Stimulated activated CD4-positive, alpha-beta T cell treated with anti-CD3 and anti-CD28 coated beads, TNF-alpha, amount 100 ng/mL, for 24 hours (primary cell): ENCODE measurements around the gene APBB1IP.

Experiments used
- DNase-seq, 3 experiments: peaks; one replicate each; pipeline ENCODE4 v3.0.0-alpha.2; 2020; ENCODE audit warnings: low read depth in 3 of 3

The APBB1IP gene

DNA sequence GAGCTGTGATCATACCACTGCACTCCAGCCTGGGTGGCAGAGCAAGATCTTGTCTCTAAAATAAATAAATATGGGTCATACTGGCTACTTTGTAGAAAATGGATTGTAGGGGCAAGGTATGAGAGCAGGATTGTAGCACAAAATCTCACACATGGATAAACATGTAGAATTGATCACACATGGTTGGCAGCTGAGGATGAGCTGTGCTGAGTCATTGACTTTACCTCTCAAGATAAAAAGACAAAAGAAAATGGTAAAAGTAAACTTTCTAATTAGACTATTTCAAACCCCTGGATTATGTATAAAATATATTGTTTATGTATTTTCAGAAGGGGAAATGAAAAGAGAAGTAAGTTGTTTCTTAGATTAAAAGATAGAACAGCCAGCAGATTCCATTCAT is 69.3 kb downstream of the APBB1IP start:
- no peak for DNase-seq

- DNase-seq = no peak
Measured at GRCh38 chr10:26508016-26508415, 69.9 kb downstream of the APBB1IP start.

DNA sequence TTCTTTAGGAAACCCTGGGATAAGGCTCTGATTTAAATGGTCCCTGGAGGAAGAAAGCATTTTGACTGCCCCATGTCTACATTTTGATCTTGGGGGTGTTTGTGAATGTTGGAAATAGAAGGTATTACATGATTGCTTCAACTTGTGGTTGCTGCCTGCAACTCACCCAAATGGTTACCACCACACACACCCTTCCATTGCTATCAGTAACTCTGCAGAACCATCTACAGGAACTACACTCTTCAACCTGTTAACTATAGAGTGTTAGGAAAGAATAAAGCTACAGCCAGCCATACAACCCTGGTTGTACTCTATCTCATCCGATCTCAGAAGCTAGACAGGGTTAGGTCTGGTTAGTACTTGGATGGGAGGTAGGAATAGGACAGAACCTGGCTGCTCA is 71.2 kb downstream of the APBB1IP start:
- no peak for DNase-seq

GRCh38 chr10:26513101-26513500 is 75.0 kb downstream of the APBB1IP start:
- no peak for DNase-seq

GRCh38 chr10:26516540-26517101 is 78.5 kb downstream of the APBB1IP start:
- DNase-seq = no peak

DNA sequence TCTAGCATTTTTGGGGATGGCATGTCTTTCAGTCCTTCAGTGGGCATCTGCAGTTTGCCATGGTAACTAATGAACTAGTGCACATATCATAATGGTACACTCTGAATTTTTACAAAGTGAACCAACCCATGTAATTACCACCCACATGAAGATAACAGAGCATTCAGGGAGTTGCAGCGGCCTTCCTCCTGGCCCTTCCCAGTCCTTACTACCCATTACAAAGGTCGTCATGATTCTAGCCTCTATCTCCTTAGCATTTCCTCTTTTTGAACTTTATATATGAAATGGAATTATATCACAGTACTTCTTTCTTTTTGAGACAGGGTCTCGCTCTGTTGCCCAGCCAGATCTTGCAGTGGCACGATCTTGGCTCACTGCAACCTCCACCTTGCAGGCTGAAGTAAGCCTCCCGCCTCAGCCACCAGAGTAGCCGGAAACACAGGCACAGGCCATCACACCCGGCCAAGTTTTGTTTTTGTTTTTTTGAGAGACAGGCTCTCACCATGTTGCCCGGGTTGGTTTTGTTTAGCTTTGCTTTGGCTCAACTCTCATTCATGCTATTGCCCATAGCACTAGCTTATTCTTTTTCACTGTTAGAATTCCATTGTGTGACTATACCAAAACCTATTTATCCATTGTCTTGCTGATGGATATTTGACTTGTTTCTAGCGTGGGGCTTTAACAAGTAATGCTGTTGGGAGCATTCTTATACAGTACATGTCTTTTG is 79.2 kb downstream of the APBB1IP start:
- no peak for DNase-seq

DNA sequence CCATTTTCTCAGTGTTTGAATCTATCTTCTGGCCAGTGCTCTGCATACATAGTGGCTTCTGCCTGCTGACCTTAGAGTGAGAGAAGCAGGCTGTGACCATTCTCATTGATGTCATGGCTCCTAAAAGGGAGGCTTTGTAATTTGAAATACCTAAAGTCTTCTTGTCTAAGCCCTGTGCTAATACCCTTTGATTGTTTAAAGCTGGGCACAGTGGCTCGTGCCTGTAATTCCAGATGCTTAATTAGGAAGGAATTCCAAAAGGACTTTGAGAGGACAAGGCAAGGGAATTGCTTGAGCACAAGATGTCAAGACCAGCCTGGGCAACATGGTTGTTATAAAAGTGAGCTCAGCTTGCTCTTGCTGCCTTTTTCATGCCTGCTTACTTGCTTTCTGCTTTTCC is 81.7 kb downstream of the APBB1IP start:
- no peak for DNase-seq

GRCh38 chr10:26520575-26520974 is 82.4 kb downstream of the APBB1IP start:
- no peak for DNase-seq

- DNase-seq = no peak
Measured at GRCh38 chr10:26524161-26524896, 86.2 kb downstream of the APBB1IP start.

DNA sequence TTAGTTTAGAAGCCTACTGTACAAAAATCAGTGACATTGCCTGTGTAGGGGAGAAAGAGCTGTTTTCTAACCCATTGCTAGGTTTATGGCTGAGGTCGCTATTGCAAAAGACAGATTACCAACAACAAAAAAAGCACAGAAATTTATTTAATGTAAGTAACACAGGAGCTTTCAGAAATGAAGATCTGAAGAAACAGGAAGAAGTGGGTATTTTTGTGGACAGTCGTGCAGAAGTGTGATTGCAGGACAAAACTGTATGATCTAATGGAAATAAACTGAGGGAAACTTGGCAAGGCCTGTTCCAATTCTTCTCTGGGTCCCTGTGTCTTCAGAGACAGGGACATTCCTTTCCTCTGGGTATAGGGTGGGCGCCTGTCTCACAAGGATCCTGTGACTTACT is 87.4 kb downstream of the APBB1IP start:
- DNase-seq = no peak

DNA sequence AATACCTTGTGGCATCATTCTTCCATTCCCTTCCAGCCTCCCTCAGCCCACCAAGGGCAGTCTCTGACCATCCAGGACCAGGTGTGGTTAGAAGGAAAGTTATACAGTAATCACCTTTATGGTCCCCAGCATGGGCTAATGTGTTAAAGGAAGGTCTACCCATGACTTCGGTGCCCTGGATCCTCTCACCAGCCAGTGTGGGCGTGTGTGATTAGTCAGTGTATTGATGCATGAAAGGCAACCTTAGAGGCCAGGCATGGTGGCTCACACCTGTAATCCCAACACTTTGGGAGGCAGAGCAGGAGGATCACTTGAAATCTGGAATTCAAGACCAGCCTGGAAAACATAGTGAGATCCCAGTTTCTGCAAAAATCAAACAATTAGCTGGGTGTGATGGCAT is 88.9 kb downstream of the APBB1IP start:
- DNase-seq = no peak

GRCh38 chr10:26528048-26528447 is 89.9 kb downstream of the APBB1IP start:
- no peak for DNase-seq

DNA sequence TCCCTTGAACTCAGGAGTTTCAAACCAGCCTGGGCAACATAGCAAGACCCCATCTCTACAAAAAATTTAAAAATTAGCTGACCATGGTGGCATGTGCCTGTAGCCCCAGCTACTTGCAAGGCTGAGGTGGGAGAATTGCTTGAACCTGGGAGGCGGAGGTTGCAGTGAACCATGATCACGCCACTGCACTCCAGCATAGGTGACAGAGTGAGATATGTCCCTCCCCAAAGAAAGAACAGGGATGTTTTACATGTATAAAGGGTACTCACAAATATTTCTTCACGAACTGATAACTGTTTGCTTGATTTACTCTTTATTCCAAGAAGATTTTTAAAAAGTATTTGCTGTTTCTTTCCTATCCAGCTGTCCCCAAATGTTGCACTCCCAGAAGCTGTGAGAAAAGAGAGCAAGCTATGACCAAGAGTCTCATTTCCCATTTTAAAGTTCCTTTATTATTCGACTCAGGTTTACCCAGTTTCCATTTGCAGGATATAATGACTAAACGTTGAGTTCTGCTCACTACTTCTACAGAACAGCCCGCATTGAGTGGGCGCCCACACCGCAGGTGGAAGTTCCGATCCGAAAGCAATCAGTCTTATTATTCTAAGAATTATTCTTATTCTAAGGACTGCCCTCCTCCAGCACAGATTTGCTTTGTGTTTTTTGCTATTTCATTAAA is 90.7 kb downstream of the APBB1IP start:
- DNase-seq = no peak

GRCh38 chr10:26534384-26534783 is 96.2 kb downstream of the APBB1IP start:
- no peak for DNase-seq

- no peak for DNase-seq
Measured at GRCh38 chr10:26540601-26541000, 102.5 kb downstream of the APBB1IP start.

DNA sequence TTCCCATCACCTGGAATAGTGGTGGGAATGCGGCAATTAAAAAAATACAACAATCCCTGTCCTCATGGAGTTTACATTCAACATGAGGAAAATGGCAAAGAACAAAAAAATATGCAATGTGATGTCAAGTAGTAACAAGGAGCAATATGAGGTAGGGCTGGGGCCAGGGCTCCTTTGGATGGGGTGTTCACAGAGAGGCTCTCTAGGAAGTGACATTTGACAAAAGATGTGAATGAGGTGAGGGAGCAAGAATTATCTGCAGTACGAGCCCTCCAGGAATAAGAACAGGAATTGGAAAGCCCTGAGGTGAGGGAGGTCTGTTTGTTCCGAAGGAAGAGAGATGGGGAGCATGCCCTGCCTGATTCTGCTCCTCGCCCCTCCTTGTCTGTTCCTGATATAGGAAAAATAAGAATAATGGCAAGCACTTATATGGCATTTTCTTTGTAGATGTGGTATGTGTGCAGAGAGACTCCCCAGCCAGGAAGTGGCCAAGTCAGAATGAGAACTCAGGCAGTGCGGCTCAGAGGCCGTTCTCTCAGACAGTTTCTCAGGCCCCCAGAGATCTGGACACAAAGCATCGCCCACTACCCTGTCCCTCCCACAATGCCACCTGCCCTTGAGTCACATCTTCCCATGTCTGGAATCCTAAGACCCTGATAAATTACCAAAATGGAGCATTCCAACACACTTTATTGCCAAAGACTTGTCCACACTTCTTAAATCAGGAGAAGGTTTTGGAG is 105.6 kb downstream of the APBB1IP start:
- DNase-seq = no peak

GRCh38 chr10:26544932-26545331 is 106.8 kb downstream of the APBB1IP start:
- no peak for DNase-seq

- no peak for DNase-seq
Measured at GRCh38 chr10:26550774-26551526, 112.8 kb downstream of the APBB1IP start.

GRCh38 chr10:26554246-26554645 is 116.1 kb downstream of the APBB1IP start:
- DNase-seq = no peak

GRCh38 chr10:26555719-26556368 is 117.7 kb downstream of the APBB1IP start:
- DNase-seq = no peak
